Measurements from ENCODE around the gene FARP2.
"Not testable (repeated sequence)": the region's sequence is repeated elsewhere in the genome, so short reads cannot be mapped to it uniquely, and the experiment has no call there.

FARP2 gene

DNA sequence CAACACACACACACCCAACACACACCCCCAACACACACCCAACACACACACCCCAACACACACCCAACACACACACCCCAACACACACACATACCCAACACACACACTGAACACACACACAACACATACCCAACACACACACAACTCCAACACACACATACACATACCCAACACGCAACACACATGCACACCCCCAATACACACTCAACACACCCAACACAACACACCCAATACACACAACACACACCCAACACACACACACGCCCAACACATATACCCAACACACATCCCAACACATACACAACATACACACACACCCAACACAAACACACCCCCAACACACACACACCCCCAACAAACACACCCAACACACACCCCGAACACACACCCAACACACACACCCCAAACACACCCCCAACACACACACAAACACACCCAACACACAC, 160.5 kb downstream of the FARP2 start:
- no peaks in the 10 kb centered on the region for H3K9me3 ChIP-seq (ENCODE audit: control insufficient read depth, low read length)
- H3K27me3 ChIP-seq (replicated peaks; ENCODE audit: control insufficient read depth, insufficient read depth, low read length, poor library complexity, severe bottlenecking), result no peaks in the 10 kb centered on the region
- H3K27ac ChIP-seq (ENCODE audit: insufficient read depth, low read length, poor library complexity, severe bottlenecking), result no peak overlapping the region
- H3K4me1 ChIP-seq (ENCODE audit: control insufficient read depth, insufficient read depth, low read length, poor library complexity, severe bottlenecking), result no peaks in the 10 kb centered on the region
- DNase-seq, result no peak
- H3K36me3 ChIP-seq (ENCODE audit: control insufficient read depth, insufficient read depth, low read length), result no peaks in the 10 kb centered on the region
- H3K4me3 ChIP-seq (ENCODE audit: insufficient read depth, low read depth, low read length, poor library complexity, severe bottlenecking), result no peak overlapping the region

DNA sequence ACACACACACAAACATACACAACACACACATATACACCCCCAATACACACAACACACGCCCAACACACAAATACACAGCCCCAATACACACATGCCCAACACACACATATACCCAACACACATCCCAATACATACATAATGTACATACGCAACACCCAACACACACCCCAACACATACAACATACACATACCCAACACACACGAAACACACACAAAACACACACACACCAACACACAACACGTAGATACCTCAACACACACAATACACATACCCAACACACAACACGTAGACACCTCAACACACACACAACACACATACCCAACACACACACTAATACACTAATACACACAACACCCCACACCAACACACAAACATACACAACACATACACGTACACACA, 161.2 kb downstream of the FARP2 start:
- Histone ChIP-seq H3K4me1 (ENCODE audit: control insufficient read depth, insufficient read depth, low read length, poor library complexity, severe bottlenecking) (no peaks in the 10 kb centered on the region), H3K4me3 (ENCODE audit: insufficient read depth, low read depth, low read length, poor library complexity, severe bottlenecking) (no peak overlapping the region), H3K36me3 (ENCODE audit: control insufficient read depth, insufficient read depth, low read length) (no peaks in the 10 kb centered on the region), H3K27me3 (replicated peaks; ENCODE audit: control insufficient read depth, insufficient read depth, low read length, poor library complexity, severe bottlenecking) (no peaks in the 10 kb centered on the region), H3K9me3 (ENCODE audit: control insufficient read depth, low read length) (no peaks in the 10 kb centered on the region), H3K27ac (ENCODE audit: insufficient read depth, low read length, poor library complexity, severe bottlenecking) (no peak overlapping the region)
- DNase-seq, result no peak

DNA sequence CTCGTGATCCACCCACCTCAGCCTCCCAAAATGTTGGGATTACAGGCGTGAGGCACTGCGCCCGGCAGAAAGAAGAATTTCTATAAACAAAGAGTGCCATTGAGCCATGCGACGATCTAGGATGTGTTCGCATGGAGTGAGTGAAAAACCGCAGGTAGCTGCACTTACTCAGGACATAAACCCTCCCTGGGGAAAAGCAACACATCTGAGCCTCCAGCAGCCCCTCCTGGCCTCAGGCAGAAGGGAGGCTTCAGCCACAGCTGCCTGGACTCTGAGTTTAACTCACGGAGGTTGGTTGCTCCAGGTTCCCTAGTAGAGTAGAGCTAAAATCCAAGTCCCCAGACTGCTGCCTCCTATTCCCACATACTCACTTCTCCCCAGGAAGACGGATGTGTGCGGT, 163.6 kb downstream of the FARP2 start:
- DNase-seq, result no peak
- Histone ChIP-seq H3K4me1 (ENCODE audit: control insufficient read depth, insufficient read depth, low read length, poor library complexity, severe bottlenecking) (no peaks in the 10 kb centered on the region), H3K27me3 (replicated peaks; ENCODE audit: control insufficient read depth, insufficient read depth, low read length, poor library complexity, severe bottlenecking) (no peaks in the 10 kb centered on the region), H3K27ac (ENCODE audit: insufficient read depth, low read length, poor library complexity, severe bottlenecking) (no peak overlapping the region), H3K9me3 (ENCODE audit: control insufficient read depth, low read length) (no peaks in the 10 kb centered on the region), H3K4me3 (ENCODE audit: insufficient read depth, low read depth, low read length, poor library complexity, severe bottlenecking) (no peak overlapping the region), H3K36me3 (ENCODE audit: control insufficient read depth, insufficient read depth, low read length) (no peaks in the 10 kb centered on the region)

DNA sequence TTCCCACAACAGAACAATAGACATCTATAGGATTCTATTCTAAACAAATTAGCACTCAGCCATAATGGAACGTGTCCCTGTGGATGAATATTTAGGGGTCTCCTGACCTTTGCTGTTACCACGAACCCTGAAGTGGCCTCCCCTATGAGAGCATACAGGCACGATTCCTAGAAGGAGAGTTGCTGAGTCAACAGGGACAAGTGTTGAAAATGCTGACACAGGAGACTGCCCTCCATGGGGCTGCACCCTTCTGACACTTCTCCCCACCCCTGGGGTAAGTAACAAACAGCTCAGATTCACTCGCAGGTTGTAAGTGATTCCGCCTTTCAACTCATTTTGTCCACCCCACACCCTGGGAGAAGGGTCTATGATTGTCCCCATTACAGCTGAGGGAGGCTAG, 166.4 kb downstream of the FARP2 start:
- Histone ChIP-seq H3K4me1 (ENCODE audit: control insufficient read depth, insufficient read depth, low read length, poor library complexity, severe bottlenecking) (no peaks in the 10 kb centered on the region), H3K36me3 (ENCODE audit: control insufficient read depth, insufficient read depth, low read length) (no peaks in the 10 kb centered on the region), H3K27me3 (replicated peaks; ENCODE audit: control insufficient read depth, insufficient read depth, low read length, poor library complexity, severe bottlenecking) (no peaks in the 10 kb centered on the region), H3K4me3 (ENCODE audit: insufficient read depth, low read depth, low read length, poor library complexity, severe bottlenecking) (no peak overlapping the region), H3K27ac (ENCODE audit: insufficient read depth, low read length, poor library complexity, severe bottlenecking) (no peak overlapping the region), H3K9me3 (ENCODE audit: control insufficient read depth, low read length) (no peaks in the 10 kb centered on the region)
- DNase-seq, result no peak

DNA sequence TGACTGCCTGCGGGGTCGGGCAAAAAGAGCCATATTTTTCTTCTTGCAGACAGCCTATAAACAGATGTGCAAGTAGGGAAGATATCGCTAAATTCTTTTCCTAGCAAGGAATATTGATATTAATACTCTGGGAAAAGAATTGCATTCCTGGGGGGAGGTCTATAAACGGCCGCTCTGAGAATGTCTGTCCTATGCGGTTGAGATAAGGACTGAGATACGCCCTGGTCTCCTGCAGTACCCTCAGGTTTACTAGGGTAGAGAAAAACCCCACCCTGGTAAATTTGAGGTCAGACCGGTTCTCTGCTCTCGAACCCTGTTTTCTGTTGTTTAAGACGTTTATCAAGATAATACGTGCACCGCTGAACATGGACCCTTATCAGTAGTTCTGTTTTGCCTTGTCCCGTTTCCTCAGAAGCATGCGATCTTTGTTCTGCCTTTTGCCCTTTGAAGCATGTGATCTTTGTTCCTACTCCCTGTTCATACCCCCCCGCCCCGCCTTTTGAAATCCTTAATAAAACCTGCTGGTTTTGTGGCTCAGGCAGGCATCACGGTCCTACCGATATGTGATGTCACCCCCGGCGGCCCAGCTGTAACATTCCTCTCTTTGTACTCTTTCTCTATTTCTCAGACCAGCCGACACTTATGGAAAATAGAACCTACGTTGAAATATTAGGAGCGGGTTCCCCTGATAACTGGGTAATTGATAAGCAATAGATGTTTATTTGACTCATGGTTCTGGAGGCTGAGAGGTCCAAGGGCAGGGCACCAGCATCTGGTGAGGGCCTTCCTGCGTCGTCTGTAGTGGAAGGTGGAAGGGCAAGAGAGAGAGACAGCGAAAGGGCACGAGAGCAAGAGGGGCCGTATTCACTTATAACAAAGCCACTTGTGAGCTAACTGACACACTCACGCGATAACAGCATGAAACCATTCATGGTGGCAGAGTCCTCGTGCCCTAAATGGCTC, 170.0 kb downstream of the FARP2 start:
- not testable (repeated sequence) for H3K27me3 ChIP-seq (replicated peaks; ENCODE audit: control insufficient read depth, insufficient read depth, low read length, poor library complexity, severe bottlenecking); H3K36me3 ChIP-seq (ENCODE audit: control insufficient read depth, insufficient read depth, low read length)

DNA sequence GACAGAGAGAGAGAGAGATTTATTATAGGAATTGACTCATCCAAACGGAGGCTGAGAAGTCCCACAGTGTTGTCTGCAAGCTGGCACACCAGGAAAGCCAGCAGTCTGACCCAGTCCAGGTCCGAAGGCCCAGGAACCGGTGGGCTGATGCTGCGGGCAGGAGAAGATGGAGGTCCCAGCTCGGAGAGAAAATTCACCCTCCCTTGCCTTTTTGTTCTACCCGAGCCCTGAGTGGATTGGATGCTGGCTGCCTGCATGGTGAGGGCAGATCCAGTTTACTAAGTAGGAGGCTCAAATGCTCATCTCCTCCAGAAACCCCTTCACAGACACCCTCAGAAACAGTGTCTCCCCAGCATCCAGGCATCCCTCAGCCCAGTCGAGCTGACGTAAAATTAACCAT, 174.5 kb downstream of the FARP2 start:
- Histone ChIP-seq H3K4me1 (ENCODE audit: control insufficient read depth, insufficient read depth, low read length, poor library complexity, severe bottlenecking) (no peaks in the 10 kb centered on the region), H3K27me3 (replicated peaks; ENCODE audit: control insufficient read depth, insufficient read depth, low read length, poor library complexity, severe bottlenecking) (no peaks in the 10 kb centered on the region), H3K4me3 (ENCODE audit: insufficient read depth, low read depth, low read length, poor library complexity, severe bottlenecking) (no peak overlapping the region), H3K27ac (ENCODE audit: insufficient read depth, low read length, poor library complexity, severe bottlenecking) (no peak overlapping the region), H3K36me3 (ENCODE audit: control insufficient read depth, insufficient read depth, low read length) (no peaks in the 10 kb centered on the region), H3K9me3 (ENCODE audit: control insufficient read depth, low read length) (no peaks in the 10 kb centered on the region)
- DNase-seq, result no peak

More for the DNA sequence above, 170.0 kb downstream of the FARP2 start:
- H3K4me3 ChIP-seq (ENCODE audit: insufficient read depth, low read depth, low read length, poor library complexity, severe bottlenecking); H3K27ac ChIP-seq (ENCODE audit: insufficient read depth, low read length, poor library complexity, severe bottlenecking); H3K4me1 ChIP-seq (ENCODE audit: control insufficient read depth, insufficient read depth, low read length, poor library complexity, severe bottlenecking); H3K9me3 ChIP-seq (ENCODE audit: control insufficient read depth, low read length); DNase-seq: not testable (repeated sequence)

DNA sequence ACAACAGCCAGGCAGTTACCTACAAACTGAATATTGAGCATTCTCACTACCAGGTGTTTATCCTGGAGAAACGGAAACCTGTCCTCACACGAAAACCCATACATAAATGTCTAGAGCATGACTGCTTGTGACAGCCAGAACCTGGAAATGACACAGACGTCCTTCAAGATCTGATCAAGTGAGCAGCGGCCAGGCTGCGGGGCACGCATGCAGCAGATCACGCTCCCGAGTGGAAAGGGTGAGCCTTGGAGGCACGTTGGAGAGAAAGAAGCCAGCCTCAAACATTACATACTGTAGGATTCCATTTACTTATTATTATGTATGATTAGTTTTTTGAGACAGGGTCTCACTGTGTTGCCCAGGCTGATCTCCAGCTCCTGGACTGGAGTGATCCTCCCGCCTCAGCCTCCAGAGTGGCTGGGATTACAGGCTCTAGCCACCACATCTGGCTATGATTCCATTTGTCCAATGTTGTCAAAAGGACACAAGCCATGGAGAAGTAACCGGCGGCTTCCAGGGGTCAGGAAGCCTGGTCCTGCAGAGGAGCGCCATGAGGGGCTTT, 175.2 kb downstream of the FARP2 start:
- Histone ChIP-seq H3K4me3 (ENCODE audit: insufficient read depth, low read depth, low read length, poor library complexity, severe bottlenecking) (no peak overlapping the region), H3K4me1 (ENCODE audit: control insufficient read depth, insufficient read depth, low read length, poor library complexity, severe bottlenecking) (no peaks in the 10 kb centered on the region), H3K36me3 (ENCODE audit: control insufficient read depth, insufficient read depth, low read length) (no peaks in the 10 kb centered on the region), H3K27ac (ENCODE audit: insufficient read depth, low read length, poor library complexity, severe bottlenecking) (no peak overlapping the region), H3K27me3 (replicated peaks; ENCODE audit: control insufficient read depth, insufficient read depth, low read length, poor library complexity, severe bottlenecking) (no peaks in the 10 kb centered on the region), H3K9me3 (ENCODE audit: control insufficient read depth, low read length) (no peaks in the 10 kb centered on the region)
- no peak for DNase-seq

DNA sequence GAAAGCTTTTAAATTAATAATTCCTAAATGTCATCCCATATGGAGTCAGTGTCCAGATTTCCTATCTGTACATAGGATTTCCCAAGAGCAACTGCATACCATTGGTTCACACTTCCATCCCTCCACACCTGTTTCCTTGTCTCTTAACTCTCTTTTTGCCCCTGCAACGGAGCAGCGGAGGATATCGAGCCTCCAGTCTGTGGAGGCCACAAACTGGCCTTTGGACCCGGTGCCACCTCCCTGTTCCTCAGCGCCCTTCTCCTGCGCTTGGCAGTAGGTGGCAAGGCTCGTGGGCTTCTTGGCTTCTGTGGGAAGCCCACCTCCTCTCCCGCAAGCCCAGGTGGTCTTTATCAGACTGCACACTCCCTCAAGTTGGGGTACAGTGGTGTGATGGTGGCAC, 176.1 kb downstream of the FARP2 start:
- no peaks in the 10 kb centered on the region for H3K9me3 ChIP-seq (ENCODE audit: control insufficient read depth, low read length)
- no peaks in the 10 kb centered on the region for H3K27me3 ChIP-seq (replicated peaks; ENCODE audit: control insufficient read depth, insufficient read depth, low read length, poor library complexity, severe bottlenecking)
- H3K4me3 ChIP-seq (ENCODE audit: insufficient read depth, low read depth, low read length, poor library complexity, severe bottlenecking), result no peak overlapping the region
- no peak for DNase-seq
- H3K27ac ChIP-seq (ENCODE audit: insufficient read depth, low read length, poor library complexity, severe bottlenecking), result no peak overlapping the region
- no peaks in the 10 kb centered on the region for H3K4me1 ChIP-seq (ENCODE audit: control insufficient read depth, insufficient read depth, low read length, poor library complexity, severe bottlenecking)
- H3K36me3 ChIP-seq (ENCODE audit: control insufficient read depth, insufficient read depth, low read length), result no peaks in the 10 kb centered on the region

DNA sequence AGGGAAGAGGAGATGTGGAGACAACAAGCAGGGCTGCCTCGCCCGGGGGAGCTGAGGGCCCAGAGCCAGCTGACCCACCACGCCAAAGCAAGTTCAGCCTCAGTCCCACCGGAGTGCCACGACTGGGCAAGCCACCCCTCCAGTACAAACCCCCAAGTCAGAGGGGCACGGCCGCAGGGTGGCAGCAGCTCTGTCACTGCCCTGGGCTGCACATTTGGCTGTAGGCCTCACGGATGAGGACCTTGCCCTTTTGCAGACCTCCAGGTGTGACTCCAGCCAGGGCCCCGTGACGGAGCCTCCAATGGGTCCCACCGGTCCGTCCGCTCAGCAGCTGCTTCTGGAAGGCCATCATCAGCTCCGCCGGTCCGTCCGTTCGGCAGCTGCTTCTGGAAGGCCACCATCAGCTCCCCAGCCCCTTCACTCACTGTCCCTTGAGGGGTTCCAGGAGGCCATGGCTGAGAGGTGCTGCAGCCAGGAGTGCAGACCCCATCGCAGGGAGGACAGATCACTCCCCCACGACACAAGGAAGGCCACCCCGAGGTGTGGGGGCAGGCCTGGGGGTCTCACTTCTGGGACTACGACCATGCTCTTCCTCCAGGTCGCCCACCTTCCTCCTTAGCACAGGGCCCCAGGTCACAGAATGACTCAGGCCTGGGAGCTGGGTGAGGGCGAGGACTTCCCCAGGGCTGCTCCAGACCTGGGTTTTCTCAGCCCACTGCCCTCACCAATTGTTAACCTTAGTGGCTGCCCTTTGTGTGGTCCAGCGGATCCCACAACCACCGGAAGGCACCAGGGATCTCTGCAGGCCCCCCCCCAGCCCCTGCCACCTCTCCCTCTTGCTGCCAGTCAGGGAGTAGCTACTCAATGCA, 176.9 kb downstream of the FARP2 start:
- no peak overlapping the region for H3K4me3 ChIP-seq (ENCODE audit: insufficient read depth, low read depth, low read length, poor library complexity, severe bottlenecking)
- H3K27ac ChIP-seq (ENCODE audit: insufficient read depth, low read length, poor library complexity, severe bottlenecking), result no peak overlapping the region
- no peaks in the 10 kb centered on the region for H3K36me3 ChIP-seq (ENCODE audit: control insufficient read depth, insufficient read depth, low read length)
- no peaks in the 10 kb centered on the region for H3K27me3 ChIP-seq (replicated peaks; ENCODE audit: control insufficient read depth, insufficient read depth, low read length, poor library complexity, severe bottlenecking)
- no peak for DNase-seq
- H3K9me3 ChIP-seq (ENCODE audit: control insufficient read depth, low read length), result no peaks in the 10 kb centered on the region
- no peaks in the 10 kb centered on the region for H3K4me1 ChIP-seq (ENCODE audit: control insufficient read depth, insufficient read depth, low read length, poor library complexity, severe bottlenecking)
